Spinal cord (tissue), 10 donors: Measurements from ENCODE around the gene GABRB2. TPM values are rescaled to one million over a fixed set of nuclear protein-coding genes. Genes with fewer than 3 reads are reported as not detected.

Experiments
- DNase-seq, 6 donors: peaks; one replicate each; pipeline versions ENCODE4 v3.0.0 to v3.0.0-alpha.2; 2013 to 2015; ENCODE audit warnings: low spot score in 6 of 6, low read depth in 4 of 6
- H3K27ac ChIP-seq: one replicate; pipeline ENCODE4 v1.5.1; 2013; ENCODE audit warnings: low read depth, low read length, control low read depth
- H3K27me3 ChIP-seq: one replicate; pipeline ENCODE4 v1.6.1; 2013; ENCODE audit warnings: low read length; ENCODE audit not compliant: control insufficient read depth, insufficient read depth
- H3K36me3 ChIP-seq: one replicate; pipeline ENCODE4 v1.6.1; 2013; ENCODE audit warnings: low read length; ENCODE audit not compliant: control insufficient read depth, insufficient read depth
- H3K4me1 ChIP-seq: one replicate; pipeline ENCODE4 v1.6.1; 2013; ENCODE audit warnings: low read length; ENCODE audit not compliant: control insufficient read depth, insufficient read depth
- H3K4me3 ChIP-seq: one replicate; pipeline ENCODE4 v1.5.1; 2013; ENCODE audit warnings: low read depth, low read length, control low read depth
- H3K9me3 ChIP-seq: one replicate; pipeline ENCODE4 v1.6.1; 2013; ENCODE audit warnings: low read length; ENCODE audit not compliant: control insufficient read depth, insufficient read depth
- WGBS: methylation state at CpG from one replicate; pipeline ENCODE4 v1.1.5; 2013; ENCODE audit warnings: missing lambda C conversion rate; ENCODE audit not compliant: insufficient coverage; 5-methylcytosine and 5-hydroxymethylcytosine counted together
- polyA plus RNA-seq, 2 donors: library from polyadenylated mRNA; unstranded; fragments of 120-200 nt; gene quantifications; one replicate each; pipeline ENCODE4 v1.2.1, GENCODE V29; 2013; ENCODE audit not compliant: insufficient read length in 2 of 2
- total RNA-seq, 2 donors: library from RNA; depleted of rRNA in 1 of 2; stranded (reverse); fragments of 120-200 nt in 1 of 2; fragments of >200 nt in 1 of 2; gene quantifications; one replicate each; pipeline versions ENCODE4 v1.2.3 to v1.2.4, GENCODE V29; 2013 to 2014
- donor health status: healthy.

The GABRB2 gene
- total and polyA plus RNA-seq, 4 donors: 9.8 to 44.6 (median 22.4) TPM

DNA sequence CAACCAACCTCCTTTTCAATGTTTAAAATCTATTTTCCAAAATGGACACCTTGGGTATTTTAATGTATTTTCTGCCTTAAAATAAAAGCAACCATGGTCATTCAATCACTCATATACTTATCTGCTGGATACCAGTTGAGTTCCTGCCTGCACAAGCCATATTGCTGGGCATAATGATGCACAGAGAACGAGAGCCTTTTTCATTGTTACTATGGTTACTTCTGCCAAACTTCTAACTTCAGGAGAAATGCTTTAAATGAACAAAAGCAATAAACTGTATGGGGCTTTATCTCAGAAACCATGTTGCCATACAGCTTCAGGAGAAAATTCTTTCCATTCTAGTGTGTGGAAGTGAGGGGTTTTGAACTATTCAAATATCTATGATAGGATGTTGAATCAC, 269.5 kb downstream of the GABRB2 start:
- WGBS: no CpG with 5 or more reads among the region's 1 CpG
- DNase-seq: peak in 2 of 6 donors; percentile 47 to 83
- H3K27ac ChIP-seq: no peak overlapping the region
- H3K4me3 ChIP-seq: no peak overlapping the region
- H3K27me3 ChIP-seq: no peaks in the 10 kb centered on the region
- no peaks in the 10 kb centered on the region for H3K36me3 ChIP-seq
- H3K9me3 ChIP-seq: no peaks in the 10 kb centered on the region
- H3K4me1 ChIP-seq: no peaks in the 10 kb centered on the region

DNA sequence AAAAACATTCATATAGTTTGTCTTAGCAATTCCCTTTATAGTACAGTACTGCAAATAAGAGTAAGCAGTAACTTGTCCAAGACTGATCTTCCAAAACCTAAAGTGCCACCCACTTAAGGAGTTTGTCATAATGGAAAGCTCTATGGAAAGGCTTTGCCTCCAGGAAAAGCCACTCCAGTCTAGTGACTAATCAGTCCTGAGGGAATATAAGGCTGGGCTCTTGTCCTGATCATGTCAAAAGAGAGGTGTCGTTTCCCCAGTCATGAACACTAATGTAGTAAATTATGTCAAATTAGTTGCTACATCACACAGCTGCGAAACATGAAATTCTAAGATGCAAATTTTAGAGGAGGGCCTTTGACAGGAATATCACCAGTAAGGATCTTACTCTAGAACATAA, 271.6 kb downstream of the GABRB2 start:
- Histone ChIP-seq H3K9me3 (no peaks in the 10 kb centered on the region), H3K4me1 (no peaks in the 10 kb centered on the region), H3K4me3 (no peak overlapping the region), H3K36me3 (no peaks in the 10 kb centered on the region), H3K27me3 (no peaks in the 10 kb centered on the region), H3K27ac (no peak overlapping the region)
- WGBS: no CpG with 5 or more reads among the region's 2 CpGs
- no peak for DNase-seq

DNA sequence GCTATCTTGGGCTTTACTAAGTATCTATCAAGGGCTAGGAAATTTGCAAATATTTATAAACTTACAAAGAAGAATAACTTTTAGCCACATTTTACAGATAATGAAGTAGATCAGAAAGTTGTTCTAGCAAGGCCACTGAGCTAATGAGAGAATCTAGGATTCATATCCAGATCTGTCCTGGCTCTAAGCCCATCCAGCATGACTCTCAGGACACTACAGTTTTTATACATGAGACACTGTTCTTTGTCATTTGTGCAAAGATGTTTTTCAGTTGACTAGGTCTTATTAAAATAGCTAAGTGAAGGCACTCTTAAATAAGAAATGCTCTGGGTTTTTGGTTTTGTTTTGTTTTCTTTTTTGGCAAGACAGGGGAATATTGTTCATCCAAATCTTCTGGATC, 273.1 kb downstream of the GABRB2 start:
- no peak for DNase-seq
- no peaks in the 10 kb centered on the region for H3K4me1 ChIP-seq
- H3K4me3 ChIP-seq: no peak overlapping the region
- no peaks in the 10 kb centered on the region for H3K27me3 ChIP-seq
- no peaks in the 10 kb centered on the region for H3K36me3 ChIP-seq
- no peak overlapping the region for H3K27ac ChIP-seq
- H3K9me3 ChIP-seq: no peaks in the 10 kb centered on the region

DNA sequence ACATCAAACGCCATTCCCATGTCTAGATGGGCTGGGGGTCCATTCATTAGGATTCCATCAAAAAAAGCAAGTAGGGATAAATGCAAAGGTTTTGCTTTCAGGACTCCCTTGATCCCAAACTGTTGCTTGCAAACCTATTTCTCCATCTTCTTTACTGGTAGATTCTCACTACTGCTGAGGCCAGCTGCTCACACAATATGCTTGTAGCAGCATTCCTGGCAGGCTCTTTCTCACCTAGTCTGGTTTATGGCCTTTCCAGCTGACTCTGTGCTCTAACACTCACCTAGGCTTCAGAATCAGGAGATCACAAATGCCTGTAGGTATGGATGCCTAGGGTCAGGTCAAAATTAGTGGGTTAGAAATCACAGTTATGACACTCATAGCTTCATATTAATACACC, 274.7 kb downstream of the GABRB2 start:
- Histone ChIP-seq H3K27me3 (no peaks in the 10 kb centered on the region), H3K36me3 (no peaks in the 10 kb centered on the region), H3K4me3 (no peak overlapping the region), H3K27ac (no peak overlapping the region), H3K9me3 (no peaks in the 10 kb centered on the region), H3K4me1 (no peaks in the 10 kb centered on the region)
- no peak for DNase-seq
- 80% methylated on average over 1 of the region's 1 CpG for WGBS

DNA sequence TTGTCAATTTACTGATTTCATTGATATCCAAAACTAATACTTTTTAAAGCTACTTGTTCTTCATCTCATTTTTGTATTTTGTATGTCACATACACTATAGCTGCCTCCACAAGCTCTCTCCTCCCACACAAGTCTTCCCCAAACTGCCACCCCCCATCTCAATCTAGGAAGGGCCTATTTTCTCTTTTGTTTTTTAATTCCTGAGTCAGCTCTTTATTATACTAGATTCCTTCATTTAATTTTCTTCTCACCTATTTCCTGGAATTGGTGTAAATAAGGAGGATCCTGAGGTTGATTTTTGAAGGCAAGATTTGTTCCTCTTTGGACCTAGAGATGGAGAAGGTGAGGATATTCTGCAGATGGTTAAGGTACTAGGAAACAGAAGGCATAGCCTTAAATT, 277.4 kb downstream of the GABRB2 start:
- H3K4me1 ChIP-seq: no peaks in the 10 kb centered on the region
- H3K27ac ChIP-seq: no peak overlapping the region
- H3K27me3 ChIP-seq: no peaks in the 10 kb centered on the region
- DNase-seq: no peak
- H3K9me3 ChIP-seq: no peaks in the 10 kb centered on the region
- H3K36me3 ChIP-seq: no peaks in the 10 kb centered on the region
- H3K4me3 ChIP-seq: no peak overlapping the region

DNA sequence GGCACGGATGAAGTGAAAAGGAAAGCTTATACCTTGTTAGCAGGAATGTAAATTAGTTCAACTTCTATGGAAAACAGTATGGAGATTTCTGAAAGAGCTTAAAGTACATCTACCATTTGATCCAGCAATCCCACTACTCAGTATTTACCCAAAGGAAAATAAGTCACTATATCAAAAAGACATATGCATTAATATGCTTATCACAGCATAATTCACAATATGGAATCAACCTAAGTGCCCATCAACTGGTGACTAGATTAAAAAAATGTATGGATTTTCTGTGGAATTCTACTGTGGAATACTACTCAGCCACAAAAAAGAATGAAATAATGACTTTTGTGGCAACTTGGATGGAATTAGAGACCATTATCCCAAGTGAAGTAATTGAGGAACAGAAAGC, 279.6 kb downstream of the GABRB2 start:
- Histone ChIP-seq H3K4me3 (no peak overlapping the region), H3K27ac (no peak overlapping the region), H3K27me3 (no peaks in the 10 kb centered on the region), H3K36me3 (no peaks in the 10 kb centered on the region), H3K4me1 (no peaks in the 10 kb centered on the region), H3K9me3 (no peaks in the 10 kb centered on the region)
- no peak for DNase-seq
- WGBS: no CpG with 5 or more reads among the region's 1 CpG

DNA sequence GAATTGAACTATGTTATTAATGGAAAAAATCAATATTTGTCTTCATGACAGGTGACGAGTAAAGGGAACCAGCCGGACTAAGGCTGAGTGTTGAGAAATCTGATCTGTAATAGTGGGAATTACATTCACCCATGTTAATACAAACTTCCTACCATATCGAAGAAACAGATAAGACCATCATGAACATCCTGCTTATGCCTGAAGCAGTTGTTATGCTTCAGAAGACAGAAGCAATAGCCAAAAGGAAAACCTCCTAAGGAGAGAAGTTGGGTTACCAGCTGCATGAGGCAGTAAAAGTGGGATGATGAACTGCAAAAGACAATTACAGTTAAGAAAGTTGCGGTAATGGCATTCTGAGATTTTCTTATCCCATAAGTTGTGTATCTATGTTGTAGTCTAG, 281.5 kb downstream of the GABRB2 start:
- no CpG with 5 or more reads among the region's 4 CpGs for WGBS
- Histone ChIP-seq H3K4me1 (no peaks in the 10 kb centered on the region), H3K4me3 (no peak overlapping the region), H3K27me3 (no peaks in the 10 kb centered on the region), H3K9me3 (no peaks in the 10 kb centered on the region), H3K27ac (no peak overlapping the region), H3K36me3 (no peaks in the 10 kb centered on the region)
- no peak for DNase-seq

DNA sequence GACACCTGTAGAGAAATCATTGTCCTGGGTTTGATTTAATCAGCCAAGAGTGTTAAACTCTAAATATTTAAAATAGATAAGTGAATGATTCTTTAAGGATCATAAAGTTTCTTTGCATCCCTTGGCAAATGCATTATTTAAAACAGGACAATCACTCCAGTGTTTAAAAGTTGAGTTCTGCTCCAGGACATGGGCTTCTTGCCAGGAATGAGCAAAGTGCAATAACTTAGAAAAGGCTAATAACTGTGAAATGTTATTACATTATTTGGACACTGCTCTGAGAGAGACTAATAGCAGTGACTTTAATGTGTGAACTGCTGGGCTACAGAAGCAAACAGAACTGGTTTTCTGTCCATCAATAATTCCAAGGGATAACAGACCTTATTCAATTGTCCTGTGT, 283.3 kb downstream of the GABRB2 start:
- no peaks in the 10 kb centered on the region for H3K4me1 ChIP-seq
- no peaks in the 10 kb centered on the region for H3K27me3 ChIP-seq
- no peaks in the 10 kb centered on the region for H3K9me3 ChIP-seq
- H3K27ac ChIP-seq: no peak overlapping the region
- DNase-seq: peak in 2 of 6 donors; percentile 20 to 65
- no peaks in the 10 kb centered on the region for H3K36me3 ChIP-seq
- no peak overlapping the region for H3K4me3 ChIP-seq

DNA sequence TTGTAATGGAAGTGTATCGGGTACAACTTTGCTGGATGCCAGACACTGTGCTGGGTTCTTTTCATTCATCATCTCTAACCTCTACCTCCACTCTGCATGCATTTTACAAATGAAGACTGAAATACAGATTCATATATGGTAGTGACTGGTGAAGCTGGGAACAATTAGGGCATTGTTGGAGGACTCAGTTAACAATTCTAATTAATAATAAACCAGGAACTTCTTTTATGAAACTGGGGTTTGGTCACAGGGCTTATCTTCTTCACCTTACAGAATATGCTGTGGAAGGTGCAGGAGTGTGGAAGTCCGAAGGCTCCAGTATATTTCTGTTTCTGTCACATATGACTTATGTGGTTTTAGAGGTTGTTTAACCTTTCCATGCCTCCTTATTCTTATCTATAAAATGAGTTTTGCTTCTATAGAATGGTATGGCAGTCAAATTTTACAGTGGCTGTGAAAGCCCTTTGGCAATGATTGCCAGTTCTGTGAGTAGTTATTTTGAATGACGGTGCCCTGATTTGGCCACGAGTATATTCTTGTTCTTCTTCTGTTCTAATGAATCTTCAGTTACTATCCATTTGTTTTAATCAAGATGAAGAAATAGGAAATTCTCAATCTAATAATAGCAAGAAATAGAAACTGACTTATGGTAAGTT, 284.7 kb downstream of the GABRB2 start:
- Histone ChIP-seq H3K36me3 (no peaks in the 10 kb centered on the region), H3K4me3 (no peak overlapping the region), H3K27ac (no peak overlapping the region), H3K9me3 (no peaks in the 10 kb centered on the region), H3K27me3 (no peaks in the 10 kb centered on the region), H3K4me1 (no peaks in the 10 kb centered on the region)
- no peak for DNase-seq
- no CpG with 5 or more reads among the region's 4 CpGs for WGBS

DNA sequence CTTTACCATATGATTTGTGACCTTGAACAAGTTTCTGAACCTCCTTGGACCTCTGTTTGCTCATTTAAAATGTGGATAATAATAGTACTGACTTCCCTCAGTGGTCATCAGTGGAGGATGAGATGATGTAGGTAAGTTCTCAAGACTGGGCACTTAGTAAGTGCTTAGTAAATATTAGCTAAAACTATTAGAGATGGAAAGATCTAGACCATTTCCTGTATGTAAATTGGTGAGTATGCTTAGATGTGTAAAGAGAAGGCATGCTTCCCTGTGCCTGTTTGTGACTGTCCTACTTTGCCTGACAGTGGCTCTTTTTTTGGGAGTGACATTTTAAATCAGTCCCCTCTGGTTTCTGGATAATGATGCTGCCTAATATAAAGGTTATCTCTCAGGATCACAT, 288.1 kb downstream of the GABRB2 start:
- H3K27me3 ChIP-seq: no peaks in the 10 kb centered on the region
- no peak for DNase-seq
- H3K36me3 ChIP-seq: no peaks in the 10 kb centered on the region
- no peaks in the 10 kb centered on the region for H3K9me3 ChIP-seq
- no peak overlapping the region for H3K27ac ChIP-seq
- H3K4me1 ChIP-seq: no peaks in the 10 kb centered on the region
- H3K4me3 ChIP-seq: no peak overlapping the region
